Mesodermal cell (in vitro differentiated cells): ENCODE measurements around the gene KCNC1.

Experiments used
- H3K27ac ChIP-seq: 2 replicates; pipeline ENCODE4 v1.7.0; 2013; ENCODE audit warnings: mild to moderate bottlenecking, low read depth, low read length, moderate library complexity; ENCODE audit not compliant: severe bottlenecking
- H3K36me3 ChIP-seq: 2 replicates; pipeline ENCODE4 v1.7.1; 2013; ENCODE audit warnings: mild to moderate bottlenecking, low read length, moderate library complexity; ENCODE audit not compliant: control insufficient read depth, insufficient read depth
- H3K4me1 ChIP-seq: one replicate; pipeline ENCODE4 v1.7.1; 2013; ENCODE audit warnings: mild to moderate bottlenecking, low read length; ENCODE audit not compliant: insufficient read depth, control insufficient read depth, poor library complexity, severe bottlenecking
- H3K4me3 ChIP-seq: 2 replicates; pipeline ENCODE4 v1.7.0; 2013; ENCODE audit warnings: low read length, control low read depth, mild to moderate bottlenecking; ENCODE audit not compliant: insufficient read depth, poor library complexity, severe bottlenecking; ENCODE audit errors: extremely low read depth
- H3K9me3 ChIP-seq: 2 replicates; pipeline ENCODE4 v1.7.1; 2013; ENCODE audit warnings: mild to moderate bottlenecking, low read length, moderate library complexity; ENCODE audit not compliant: control insufficient read depth
- WGBS, 2 experiments: methylation state at CpG; one replicate each; pipeline ENCODE4 v1.1.5; 2013; ENCODE audit warnings: missing lambda C conversion rate in 2 of 2; ENCODE audit not compliant: insufficient coverage in 2 of 2; 5-methylcytosine and 5-hydroxymethylcytosine counted together

Gene KCNC1

GRCh38 chr11:17769218-17769617 is 34.6 kb downstream of the KCNC1 start:
- Histone ChIP-seq H3K9me3 (no peaks in the 10 kb centered on the region), H3K4me1 (no peaks in the 10 kb centered on the region), H3K27ac (no peak overlapping the region), H3K36me3 (no peaks in the 10 kb centered on the region), H3K4me3 (no peak overlapping the region)
- WGBS, 2 experiments, result 100% methylated on average over 1 of the region's 1 CpG

- Histone ChIP-seq H3K36me3 (no peaks in the 10 kb centered on the region), H3K9me3 (no peaks in the 10 kb centered on the region), H3K4me3 (no peak overlapping the region), H3K27ac (no peak overlapping the region), H3K4me1 (no peaks in the 10 kb centered on the region)
- 85 to 87% methylated on average over 9 of the region's 9 CpGs for WGBS, 2 experiments
Observed at GRCh38 chr11:17770048-17770652, 35.6 kb downstream of the KCNC1 start.

GRCh38 chr11:17770917-17771316 is 36.3 kb downstream of the KCNC1 start:
- Histone ChIP-seq H3K9me3 (no peaks in the 10 kb centered on the region), H3K4me3 (no peak overlapping the region), H3K36me3 (no peaks in the 10 kb centered on the region), H3K27ac (no peak overlapping the region), H3K4me1 (no peaks in the 10 kb centered on the region)

- Histone ChIP-seq H3K9me3 (no peaks in the 10 kb centered on the region), H3K36me3 (no peaks in the 10 kb centered on the region)
- WGBS, 2 experiments, result 89 to 91% methylated on average over 16 to 17 of the region's 17 CpGs
Observed at GRCh38 chr11:17771415-17771814, 36.8 kb downstream of the KCNC1 start.

GRCh38 chr11:17771841-17772401 is 37.3 kb downstream of the KCNC1 start:
- WGBS, 2 experiments, result 94 to 96% methylated on average over 31 to 36 of the region's 37 CpGs
- H3K36me3 ChIP-seq, result no peaks in the 10 kb centered on the region
- no peaks in the 10 kb centered on the region for H3K9me3 ChIP-seq

More at GRCh38 chr11:17771415-17771814, 36.8 kb downstream of the KCNC1 start:
- no peak overlapping the region for H3K4me3 ChIP-seq
- H3K27ac ChIP-seq, result no peak overlapping the region
- no peaks in the 10 kb centered on the region for H3K4me1 ChIP-seq

GRCh38 chr11:17772704-17773600 is 38.4 kb downstream of the KCNC1 start:
- Histone ChIP-seq H3K27ac (no peak overlapping the region), H3K36me3 (no peaks in the 10 kb centered on the region), H3K9me3 (no peaks in the 10 kb centered on the region), H3K4me1 (no peaks in the 10 kb centered on the region), H3K4me3 (no peak overlapping the region)
- 89 to 91% methylated on average over 21 to 27 of the region's 31 CpGs for WGBS, 2 experiments

More at GRCh38 chr11:17771841-17772401, 37.3 kb downstream of the KCNC1 start:
- H3K27ac ChIP-seq, result no peak overlapping the region
- H3K4me1 ChIP-seq, result no peaks in the 10 kb centered on the region
- H3K4me3 ChIP-seq, result no peak overlapping the region

GRCh38 chr11:17773674-17774073 is 39.1 kb downstream of the KCNC1 start:
- Histone ChIP-seq H3K4me3 (no peak overlapping the region), H3K9me3 (no peaks in the 10 kb centered on the region), H3K4me1 (no peaks in the 10 kb centered on the region), H3K27ac (no peak overlapping the region), H3K36me3 (no peaks in the 10 kb centered on the region)
- 96 to 98% methylated on average over 4 to 6 of the region's 6 CpGs for WGBS, 2 experiments

GRCh38 chr11:17774232-17775034 is 39.9 kb downstream of the KCNC1 start:
- H3K9me3 ChIP-seq, result no peaks in the 10 kb centered on the region
- H3K4me3 ChIP-seq, result no peak overlapping the region
- no peak overlapping the region for H3K27ac ChIP-seq
- WGBS, 2 experiments, result 76 to 89% methylated on average over 6 to 7 of the region's 12 CpGs
- no peaks in the 10 kb centered on the region for H3K4me1 ChIP-seq
- H3K36me3 ChIP-seq, result no peaks in the 10 kb centered on the region

GRCh38 chr11:17775035-17775348 is 40.4 kb downstream of the KCNC1 start:
- WGBS, 2 experiments, result 100% methylated on average over 2 of the region's 3 CpGs; no CpG with 5 or more reads in 1 of the 2 experiments
- no peak overlapping the region for H3K4me3 ChIP-seq
- H3K27ac ChIP-seq, result no peak overlapping the region
- H3K4me1 ChIP-seq, result no peaks in the 10 kb centered on the region
- H3K36me3 ChIP-seq, result no peaks in the 10 kb centered on the region
- no peaks in the 10 kb centered on the region for H3K9me3 ChIP-seq

- no peaks in the 10 kb centered on the region for H3K9me3 ChIP-seq
Observed at GRCh38 chr11:17775507-17776211, 41.1 kb downstream of the KCNC1 start.

More at GRCh38 chr11:17775507-17776211, 41.1 kb downstream of the KCNC1 start:
- Histone ChIP-seq H3K27ac (no peak overlapping the region), H3K36me3 (no peaks in the 10 kb centered on the region), H3K4me1 (no peaks in the 10 kb centered on the region), H3K4me3 (no peak overlapping the region)
- 86 to 91% methylated on average over 14 of the region's 18 CpGs for WGBS, 2 experiments
